GM18951 (cell line): ENCODE data around the gene TMEM170B.

Source experiments
- POLR2A ChIP-seq: IDR thresholded peaks from 4 replicates; pipeline ENCODE4 v1.6.1; 2011; ENCODE audit warnings: mild to moderate bottlenecking; ENCODE audit not compliant: insufficient read length, insufficient read depth; ENCODE audit errors: extremely low read depth
- in situ Hi-C: fragments of 300-500 bp; cut with MboI; formaldehyde crosslinking; loops from one replicate; pipeline ENCODE4 v1.12.0; 2022; ENCODE audit warnings: low sequenced_read_pairs, mixed read lengths, inconsistent platforms; ENCODE audit not compliant: unreplicated experiment

Gene TMEM170B

DNA sequence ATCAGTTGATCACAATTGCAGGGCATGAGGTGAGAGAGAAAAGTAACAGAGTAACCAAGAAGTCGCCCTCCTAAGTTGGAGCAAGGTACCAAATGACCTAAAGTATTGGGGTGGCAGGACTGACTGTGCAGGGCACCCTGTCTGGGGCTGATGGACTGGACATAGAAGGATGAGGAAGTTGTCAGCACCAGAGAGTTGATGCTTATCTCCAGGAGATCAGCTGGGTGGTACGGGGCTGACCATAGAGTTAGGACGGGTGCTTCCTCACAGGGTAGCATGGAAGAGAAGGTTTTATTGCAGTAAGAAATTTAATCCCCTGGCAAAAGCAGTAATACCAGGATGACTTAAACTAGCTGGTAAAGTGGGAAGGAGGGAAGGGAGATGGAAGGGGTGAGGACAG lies 66.7 kb downstream of the TMEM170B start:
- in situ Hi-C loops, result no loop called here
- TF ChIP-seq POLR2A, result no peak

DNA sequence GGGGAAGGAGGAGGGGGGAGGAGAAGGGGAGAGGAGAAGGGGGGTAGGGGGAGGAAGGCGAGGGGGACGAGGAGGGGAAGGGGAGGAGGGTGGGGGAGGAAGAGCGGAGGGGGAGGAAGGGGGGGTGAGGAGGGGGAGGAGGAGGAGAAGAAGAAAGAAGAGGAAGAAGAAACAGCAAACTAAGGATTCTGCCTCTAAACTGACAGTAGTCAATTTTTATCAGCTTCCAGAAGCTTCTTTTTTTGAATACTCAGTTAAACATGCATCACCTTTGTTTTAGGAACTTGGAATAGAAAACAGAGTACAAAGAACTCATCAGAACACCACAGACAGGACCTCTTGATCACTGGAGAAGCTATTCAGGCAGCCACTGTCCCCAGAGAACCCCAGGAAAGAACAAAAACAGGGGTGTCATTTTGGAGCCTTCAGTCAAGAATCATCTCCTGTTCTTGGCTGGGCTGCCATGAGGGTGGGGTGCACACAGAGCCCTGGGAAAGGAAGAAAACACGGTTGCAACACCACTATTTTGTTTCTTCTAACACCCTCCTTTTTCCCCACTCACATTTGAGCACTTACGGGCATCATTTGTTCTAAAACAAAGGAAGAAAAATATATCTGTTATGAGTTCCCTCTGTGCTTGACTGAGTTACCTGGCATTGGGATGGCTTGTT lies 67.4 kb downstream of the TMEM170B start:
- in situ Hi-C loops, result no loop called here
- TF ChIP-seq POLR2A, result no peak

DNA sequence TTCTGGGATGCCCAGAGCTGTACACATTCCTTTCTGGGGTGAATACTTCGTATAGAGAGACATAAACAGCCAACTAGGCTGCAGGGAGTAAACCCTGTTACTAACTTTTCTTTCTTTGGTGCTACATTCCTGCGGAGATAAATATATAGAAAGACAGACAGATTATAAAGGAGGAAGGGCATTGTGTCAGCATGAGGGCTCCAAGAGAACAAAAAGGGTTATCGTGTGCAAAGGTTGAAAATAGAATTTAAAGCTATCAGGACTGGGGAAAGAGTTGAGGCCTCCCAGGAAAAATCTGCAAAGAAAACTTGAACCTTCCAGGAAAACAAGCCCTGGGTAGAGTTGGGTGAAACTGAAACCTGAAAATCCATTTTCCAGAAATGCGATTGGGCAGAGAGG lies 68.0 kb downstream of the TMEM170B start:
- no peak for TF ChIP-seq POLR2A
- in situ Hi-C loops, result no loop called here

DNA sequence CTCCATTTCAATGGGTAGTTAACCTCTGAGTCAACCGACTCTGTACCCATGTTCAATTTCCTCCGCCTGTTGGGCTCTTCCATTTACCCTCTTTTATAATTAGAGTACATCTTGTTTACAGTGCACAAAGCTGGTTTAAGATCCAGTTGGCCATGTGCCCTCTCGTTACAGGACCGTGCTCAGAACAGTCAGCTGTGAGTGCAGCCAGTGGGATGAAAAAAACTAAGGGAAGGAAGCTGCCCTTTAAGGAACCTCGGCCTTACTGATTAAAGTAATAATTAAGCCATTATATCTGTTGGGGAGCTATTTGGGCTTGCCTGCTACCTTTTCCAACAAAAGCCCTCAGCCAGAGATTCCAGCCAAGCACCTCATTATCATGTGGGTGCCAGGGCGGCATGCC lies 68.8 kb downstream of the TMEM170B start:
- in situ Hi-C loops, result no loop called here
- no peak for TF ChIP-seq POLR2A

DNA sequence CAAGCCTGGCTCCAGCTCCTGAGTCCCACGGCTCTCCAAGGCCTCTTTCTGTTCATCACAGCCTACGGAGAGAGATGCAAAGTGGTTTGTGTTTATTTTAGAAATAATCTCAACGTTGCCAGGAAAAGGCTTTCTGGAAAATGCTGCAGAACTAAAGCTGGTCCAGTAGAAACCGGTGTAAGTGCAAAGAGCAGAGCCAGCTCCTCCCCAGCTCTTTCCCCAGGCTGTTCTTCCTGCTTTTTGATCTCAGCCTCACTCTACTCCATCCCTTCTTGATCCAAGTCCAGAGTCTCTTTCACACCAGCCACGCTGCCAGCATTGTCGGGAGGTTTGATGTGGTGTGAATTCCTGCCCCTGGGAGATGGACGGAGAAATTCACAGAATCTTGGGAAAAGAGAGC lies 69.8 kb downstream of the TMEM170B start:
- TF ChIP-seq POLR2A, result no peak

DNA sequence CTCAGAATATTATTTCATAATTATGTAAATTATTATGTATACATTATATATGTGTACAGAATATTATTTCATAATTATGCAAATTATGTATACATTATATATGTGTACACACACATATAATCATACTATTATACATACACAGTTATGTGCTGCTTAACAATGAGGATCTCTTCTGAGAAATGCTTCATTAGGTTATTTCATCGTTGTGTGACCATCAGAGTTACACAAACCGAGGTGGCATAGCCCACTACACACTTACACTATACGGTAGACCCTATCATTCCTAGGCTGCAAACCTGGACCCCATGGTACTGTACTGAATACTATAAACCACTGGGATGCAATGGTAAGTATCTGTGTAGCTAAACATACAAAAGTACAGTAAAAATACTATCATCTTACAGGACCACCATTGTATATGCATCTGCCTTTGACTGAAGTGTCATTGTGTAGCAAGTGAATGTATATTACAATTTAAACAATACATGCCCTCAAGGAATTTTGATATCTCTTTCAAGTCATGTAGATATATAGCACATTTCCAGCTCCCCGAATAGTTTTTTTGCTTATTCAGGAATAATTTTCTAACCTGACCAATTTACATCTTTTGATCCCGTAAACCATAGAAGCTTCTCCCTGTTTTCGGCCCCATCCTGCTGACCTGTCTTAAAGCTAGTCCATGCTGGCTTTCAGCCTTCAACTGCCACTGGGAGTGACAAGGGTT lies 71.2 kb downstream of the TMEM170B start:
- TF ChIP-seq POLR2A, result no peak
- in situ Hi-C loops, result no loop called here

More for the DNA sequence above, 69.8 kb downstream of the TMEM170B start:
- in situ Hi-C loops, result no loop called here

DNA sequence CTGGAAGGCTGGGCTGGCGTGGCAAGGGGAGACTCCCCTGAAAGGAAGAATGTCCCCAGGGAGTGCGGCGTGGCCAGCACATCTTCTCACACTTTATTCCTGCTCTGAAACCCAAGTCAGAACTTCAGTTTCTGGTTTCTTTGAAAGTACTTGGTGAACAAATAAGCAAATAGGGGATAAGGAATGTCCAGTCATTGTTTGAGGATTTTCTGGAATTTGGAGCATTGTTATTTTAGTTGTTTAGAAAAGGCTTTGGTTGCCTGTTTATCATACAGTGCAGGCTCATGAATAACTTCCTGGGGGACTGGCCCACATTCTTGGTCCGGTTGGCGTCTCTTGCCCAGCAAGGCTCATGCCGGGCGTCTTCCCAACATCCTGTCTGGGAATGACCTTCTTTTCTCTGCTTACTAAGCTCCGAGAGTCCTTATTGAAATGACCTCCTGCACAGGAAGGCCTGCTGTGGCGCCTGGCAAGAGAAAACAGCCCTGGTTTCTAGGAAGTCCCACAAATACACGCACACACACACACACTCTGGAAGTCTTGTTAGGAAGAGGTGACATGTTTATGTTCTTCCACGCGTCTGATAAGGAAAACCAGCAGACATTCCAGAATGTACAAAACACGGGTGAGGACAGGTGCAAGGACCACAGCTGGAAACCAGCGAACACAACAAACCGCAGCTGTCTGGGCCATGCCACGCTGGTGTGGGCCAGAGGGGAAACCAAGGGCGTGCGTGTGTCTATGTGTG lies 71.9 kb downstream of the TMEM170B start:
- TF ChIP-seq POLR2A, result no peak
- in situ Hi-C loops, result no loop called here

DNA sequence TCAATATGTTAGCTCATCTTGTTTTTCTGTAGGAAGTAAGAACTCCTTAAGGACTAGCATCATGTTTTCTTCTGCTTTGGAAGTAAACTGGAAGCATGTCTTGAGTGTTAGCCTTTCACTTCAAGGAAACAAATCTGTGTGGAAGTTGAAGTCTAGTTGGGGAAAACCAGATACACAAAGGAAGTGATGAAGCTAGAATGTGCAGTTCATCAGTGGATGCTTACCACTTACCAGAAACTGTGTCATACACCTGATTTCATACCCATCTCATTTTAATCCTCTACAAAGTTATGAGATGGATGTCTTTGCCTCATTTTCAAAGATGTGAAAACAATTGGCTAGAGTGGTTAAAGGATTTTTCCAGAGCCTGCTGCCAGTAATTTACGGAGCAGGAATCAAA lies 75.8 kb downstream of the TMEM170B start:
- in situ Hi-C loops, result no loop called here
- TF ChIP-seq POLR2A, result no peak

DNA sequence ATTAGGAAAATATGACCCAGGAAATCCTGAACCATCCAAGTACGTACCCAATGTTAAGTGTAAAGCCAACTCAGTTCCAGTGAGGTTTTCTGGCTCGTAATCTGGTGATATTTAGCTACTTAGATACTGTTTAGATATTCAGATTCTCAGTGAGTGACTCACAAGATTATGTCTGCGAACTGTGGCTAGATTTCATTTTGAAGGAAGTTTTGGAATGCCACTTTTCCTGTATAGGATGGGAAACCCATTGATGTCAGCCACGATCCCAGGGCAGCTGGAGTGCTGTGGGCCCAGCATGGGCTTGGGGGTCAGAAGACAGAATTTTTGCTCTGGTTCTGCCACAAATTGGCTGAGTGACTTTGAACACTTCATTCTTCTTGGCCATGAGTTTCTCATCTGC lies 76.3 kb downstream of the TMEM170B start:
- TF ChIP-seq POLR2A, result no peak
- in situ Hi-C loops, result no loop called here

DNA sequence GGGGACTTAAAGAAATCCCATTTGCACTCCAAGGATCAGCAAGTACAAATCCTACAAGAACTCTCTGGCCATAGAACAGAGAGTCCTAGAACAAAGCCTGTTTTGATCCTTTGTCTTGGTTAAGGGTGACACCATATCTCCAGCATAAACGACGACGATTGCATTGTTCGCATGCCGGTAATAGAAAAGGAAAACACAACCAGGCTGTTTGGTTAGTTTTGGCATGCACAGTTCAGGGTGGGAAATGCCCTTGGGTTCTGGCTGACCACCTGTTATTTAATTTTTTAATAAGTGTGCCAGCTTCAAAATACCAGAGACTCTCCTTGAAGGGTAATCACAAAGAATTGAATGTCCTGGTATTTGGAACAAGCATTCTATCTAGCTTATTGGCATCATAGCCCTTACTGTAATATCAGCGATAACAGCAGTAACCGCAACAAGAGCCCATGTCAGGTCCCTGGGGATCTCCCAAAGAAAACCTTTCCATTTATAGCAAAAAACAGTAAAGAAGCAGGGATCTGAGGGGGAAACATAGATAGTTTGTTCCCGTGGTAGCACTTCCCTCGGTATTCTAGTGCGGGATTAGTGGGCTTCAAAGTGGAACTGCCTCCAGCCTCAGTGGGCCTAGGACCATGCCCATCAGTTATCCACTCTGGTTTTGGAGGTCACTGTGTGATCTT lies 77.1 kb downstream of the TMEM170B start:
- no peak for TF ChIP-seq POLR2A

DNA sequence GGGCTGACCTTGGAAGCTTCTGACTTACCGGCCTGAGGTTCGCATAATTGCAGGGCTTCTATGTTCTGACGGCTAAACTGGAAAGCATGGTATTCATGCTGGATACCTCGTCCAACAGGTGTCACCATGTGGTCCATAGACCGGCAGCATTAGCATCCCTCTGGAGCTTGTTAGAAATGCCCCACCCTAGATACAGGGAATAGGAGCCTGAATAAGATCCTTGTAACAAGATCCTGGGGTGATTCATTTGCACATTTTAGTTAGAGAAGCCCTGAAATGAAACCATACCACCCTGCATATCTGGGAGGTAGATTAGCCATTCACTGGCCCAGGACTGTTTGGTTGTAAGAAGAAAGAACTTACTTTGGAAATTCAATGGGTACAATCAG lies 77.7 kb downstream of the TMEM170B start:
- TF ChIP-seq POLR2A, result no peak
- in situ Hi-C loops, result no loop called here

More for the DNA sequence above, 77.1 kb downstream of the TMEM170B start:
- in situ Hi-C loops, result no loop called here

DNA sequence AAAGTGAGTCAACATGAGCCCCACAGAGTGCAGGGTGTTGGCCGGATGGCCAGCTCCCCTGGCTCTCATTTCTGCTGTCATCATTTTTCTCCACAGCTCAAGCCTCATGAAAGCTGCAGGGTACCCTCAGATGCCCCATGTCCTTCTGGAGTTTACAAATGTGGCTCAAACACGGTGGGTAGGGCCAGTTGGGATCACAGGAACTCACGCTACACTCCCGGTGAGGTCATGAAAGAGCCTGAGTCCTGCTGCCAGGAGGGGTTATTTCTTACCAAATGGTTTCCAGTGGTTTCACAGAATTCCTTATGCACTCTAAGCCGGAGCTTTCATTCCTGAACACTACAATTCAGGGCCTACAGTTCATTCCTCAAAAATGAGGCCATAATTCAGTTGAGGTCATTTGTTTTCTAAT lies 78.7 kb downstream of the TMEM170B start:
- TF ChIP-seq POLR2A, result no peak
- in situ Hi-C loops, result no loop called here

DNA sequence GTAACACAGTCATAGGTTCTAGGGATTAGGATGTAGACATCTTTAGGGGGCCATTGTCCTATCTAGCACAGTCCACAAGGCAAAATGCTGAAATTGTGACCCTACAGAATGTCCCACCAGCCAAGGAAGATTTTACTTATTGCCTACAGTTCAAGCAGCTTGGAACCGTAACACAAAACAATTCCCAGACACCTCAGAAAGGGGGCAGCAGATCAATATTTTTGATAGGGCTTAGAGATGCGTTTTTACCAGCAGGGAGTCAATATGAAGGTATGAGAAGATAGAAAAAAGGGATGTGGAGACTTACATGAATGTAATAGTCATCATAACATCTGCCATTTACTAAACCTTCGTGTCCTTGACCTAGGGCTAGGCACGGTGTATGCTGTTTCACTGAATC lies 81.0 kb downstream of the TMEM170B start:
- TF ChIP-seq POLR2A, result no peak
- in situ Hi-C loops, result no loop called here

DNA sequence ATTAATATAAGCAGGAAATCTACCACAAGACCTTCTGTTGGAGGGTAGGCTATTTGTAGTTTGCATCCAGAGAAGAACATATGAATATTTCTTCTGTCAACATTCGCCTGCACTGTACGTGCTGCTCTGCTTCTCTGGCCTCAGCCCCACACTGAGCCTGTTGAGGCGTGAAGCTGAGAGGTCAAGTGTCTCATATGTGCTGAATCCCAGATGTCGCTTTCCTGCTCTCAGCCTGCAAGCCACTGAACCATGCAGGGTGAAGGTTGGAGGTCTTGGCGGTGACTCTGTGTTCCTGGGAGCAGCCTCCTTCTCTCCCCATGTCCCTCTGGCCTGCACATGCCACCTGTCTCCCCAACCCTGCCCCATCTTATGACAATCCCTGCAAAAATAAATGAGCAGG lies 83.6 kb downstream of the TMEM170B start:
- in situ Hi-C loops, result no loop called here
- no peak for TF ChIP-seq POLR2A

DNA sequence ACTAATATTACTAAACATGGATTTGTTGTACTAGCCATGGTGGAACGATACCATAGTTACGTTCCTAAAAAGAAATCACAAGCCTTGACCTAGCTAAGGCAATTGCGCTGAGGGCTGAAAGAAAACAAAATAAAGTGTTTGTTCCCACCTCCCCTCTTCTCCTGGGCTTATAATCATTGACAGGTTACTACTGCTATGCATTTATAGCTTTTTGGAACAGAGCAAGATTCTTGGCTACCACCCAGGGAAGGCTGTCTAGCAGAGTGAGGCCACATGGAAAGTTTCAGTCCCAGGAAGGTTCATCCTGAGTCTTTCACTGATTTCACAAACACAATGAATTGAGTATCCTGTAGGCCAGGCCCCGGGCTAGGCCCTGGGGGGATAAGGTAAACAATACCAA lies 84.6 kb downstream of the TMEM170B start:
- in situ Hi-C loops, result no loop called here
- no peak for TF ChIP-seq POLR2A
